ENCODE measurements around the gene TUBGCP2. TPM values are rescaled to one million over a fixed set of nuclear protein-coding genes. Genes with fewer than 3 reads are reported as not detected.

Gene TUBGCP2
- total RNA-seq, 1 experiment from 2014 or later: 35.4 TPM

DNA sequence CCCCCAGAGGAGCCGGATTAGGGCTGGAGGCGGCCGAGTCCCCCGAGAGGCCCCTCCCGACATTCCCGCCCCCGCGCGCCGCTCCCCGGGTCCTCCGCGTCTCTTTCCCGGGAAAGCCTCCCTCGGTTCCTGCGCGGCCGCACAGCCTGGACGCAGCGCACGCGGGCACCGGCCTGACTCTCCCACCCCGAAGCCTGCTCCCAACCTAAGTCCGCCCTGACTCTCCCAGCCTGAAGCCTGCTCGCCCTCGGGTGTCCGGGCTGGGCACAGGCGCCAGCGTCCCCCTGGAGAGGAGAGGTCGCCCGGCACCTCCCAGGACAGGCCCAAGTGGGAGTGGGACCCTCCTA is 71.5 kb downstream of the TUBGCP2 start (continued):
- TF ChIP-seq FOSL1 (IDR thresholded peaks at IDR 0.05; ENCODE audit: low read depth): no peak
- TF ChIP-seq EZH2phosphoT487 (IDR thresholded peaks at IDR 0.05; ENCODE audit: borderline replicate concordance): no peak
- no peak for TF ChIP-seq ZFX (IDR thresholded peaks at IDR 0.05)
- no peak for TF ChIP-seq CEBPB (IDR thresholded peaks at IDR 0.05; ENCODE audit: low read depth)
- TF ChIP-seq, protein P1, sequence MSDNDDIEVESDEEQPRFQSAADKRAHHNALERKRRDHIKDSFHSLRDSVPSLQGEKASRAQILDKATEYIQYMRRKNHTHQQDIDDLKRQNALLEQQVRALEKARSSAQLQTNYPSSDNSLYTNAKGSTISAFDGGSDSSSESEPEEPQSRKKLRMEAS (IDR thresholded peaks at IDR 0.05): no peak

DNA sequence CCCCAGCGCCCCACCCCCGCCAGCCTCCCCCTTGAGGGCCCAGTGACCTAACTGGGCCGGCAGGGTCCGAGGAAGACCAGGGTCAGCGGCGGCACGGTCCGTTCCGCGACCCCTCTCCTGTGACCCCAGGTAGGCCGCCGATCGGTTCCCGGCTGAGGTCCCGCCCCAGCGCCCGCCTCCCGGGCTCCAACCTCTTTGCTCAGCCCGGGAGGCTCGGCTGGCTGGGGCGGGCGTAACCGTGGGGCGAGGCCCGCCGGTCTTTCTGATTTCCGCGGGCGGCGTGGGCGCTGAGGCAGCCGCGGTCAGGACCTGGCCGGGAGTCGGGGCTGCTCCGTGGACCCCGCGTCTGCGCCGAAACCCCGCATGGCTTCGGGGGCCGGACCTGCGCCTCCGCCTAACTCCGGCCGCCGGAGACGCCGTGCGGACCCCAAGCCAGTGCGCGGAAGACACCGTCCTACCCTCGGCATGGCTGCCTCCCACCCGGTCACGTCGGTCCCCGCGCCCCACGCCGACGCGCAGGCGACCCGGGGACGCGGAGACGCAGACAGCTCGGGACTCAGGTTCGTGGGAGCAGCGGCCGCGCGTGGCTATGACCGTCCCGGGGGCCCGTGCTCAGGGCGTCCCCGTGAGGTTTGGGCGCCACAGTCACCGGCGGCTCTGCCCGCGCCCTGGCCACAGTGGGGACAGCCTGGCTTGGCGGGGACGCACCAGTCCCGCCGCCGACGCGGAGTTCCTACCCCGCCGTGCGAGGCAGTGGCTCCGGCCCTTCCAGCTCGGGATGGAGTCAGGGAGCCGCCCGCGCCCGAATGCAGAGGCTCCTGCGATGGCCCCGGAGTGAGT is 72.1 kb downstream of the TUBGCP2 start:
- intact Hi-C loops (cut with micrococcal nuclease): no loop called here
- no peaks in the 10 kb centered on the region for H3K9me3 ChIP-seq (ENCODE audit: control insufficient read depth in 1 of 2, insufficient read depth in 1 of 2, low read depth in 1 of 2, low read length in 2 of 2)
- H3K9ac ChIP-seq (ENCODE audit: low read length): no peak overlapping the region
- H3K79me2 ChIP-seq (ENCODE audit: insufficient read depth, low read length): no peaks in the 10 kb centered on the region
- H2AFZ ChIP-seq (ENCODE audit: low read depth, low read length, poor library complexity, severe bottlenecking): no peak overlapping the region
- CTCF ChIA-PET: no interaction called here
- no peaks in the 10 kb centered on the region for H3K9me2 ChIP-seq (ENCODE audit: insufficient read depth)
- RAD21 ChIA-PET (ENCODE audit: low non-redundant PET in 1 of 2, low total read pairs in 2 of 2, uncharacterized antibody in 2 of 2, unreplicated experiment in 2 of 2): no interaction called here
- no peaks in the 10 kb centered on the region for H3K36me3 ChIP-seq (ENCODE audit: control insufficient read depth in 1 of 2, insufficient read depth in 2 of 2, low read length in 2 of 2)
- POLR2A ChIA-PET: no interaction called here
- no peak overlapping the region for H3K4me3 ChIP-seq (replicated peaks in 1 of 2; ENCODE audit: low read depth in 1 of 2, low read length in 2 of 2)
- H4K20me1 ChIP-seq (ENCODE audit: insufficient read depth): no peaks in the 10 kb centered on the region
- TF ChIP-seq, protein P1 (IDR thresholded peaks at IDR 0.05): no peak
- TF ChIP-seq CEBPB (IDR thresholded peaks at IDR 0.05; ENCODE audit: low read depth) (no peak), EZH2 (IDR thresholded peaks at IDR 0.05) (no peak), RAD21 (IDR thresholded peaks at IDR 0.05; ENCODE audit: low read depth) (no peak), ZNF274 (IDR thresholded peaks at IDR 0.05; ENCODE audit: low read depth, low read length) (no peak), ZFX (IDR thresholded peaks at IDR 0.05) (no peak), TCF7L2 (IDR thresholded peaks at IDR 0.05; ENCODE audit: borderline replicate concordance, extremely low read depth, insufficient read depth, insufficient read length) (no peak), ELF1 (IDR thresholded peaks at IDR 0.05; ENCODE audit: borderline replicate concordance, low read depth) (no peak), EGR1 (IDR thresholded peaks at IDR 0.05; ENCODE audit: low read depth) (no peak), EZH2phosphoT487 (IDR thresholded peaks at IDR 0.05; ENCODE audit: borderline replicate concordance) (no peak), POLR2A (IDR thresholded peaks at IDR 0.05; ENCODE audit: borderline replicate concordance, extremely low read depth, insufficient read depth, insufficient read length) (no peak), SIN3A (IDR thresholded peaks at IDR 0.05; ENCODE audit: low read depth) (no peak), JUND (IDR thresholded peaks at IDR 0.05) (no peak), SP1 (IDR thresholded peaks at IDR 0.05; ENCODE audit: low read depth) (no peak), CBX3 (IDR thresholded peaks at IDR 0.05; ENCODE audit: low read depth) (no peak), FOSL1 (IDR thresholded peaks at IDR 0.05; ENCODE audit: low read depth) (no peak), POLR2AphosphoS5 (IDR thresholded peaks at IDR 0.05; ENCODE audit: low read depth, low read length) (no peak)
- TF ChIP-seq, protein P2, sequence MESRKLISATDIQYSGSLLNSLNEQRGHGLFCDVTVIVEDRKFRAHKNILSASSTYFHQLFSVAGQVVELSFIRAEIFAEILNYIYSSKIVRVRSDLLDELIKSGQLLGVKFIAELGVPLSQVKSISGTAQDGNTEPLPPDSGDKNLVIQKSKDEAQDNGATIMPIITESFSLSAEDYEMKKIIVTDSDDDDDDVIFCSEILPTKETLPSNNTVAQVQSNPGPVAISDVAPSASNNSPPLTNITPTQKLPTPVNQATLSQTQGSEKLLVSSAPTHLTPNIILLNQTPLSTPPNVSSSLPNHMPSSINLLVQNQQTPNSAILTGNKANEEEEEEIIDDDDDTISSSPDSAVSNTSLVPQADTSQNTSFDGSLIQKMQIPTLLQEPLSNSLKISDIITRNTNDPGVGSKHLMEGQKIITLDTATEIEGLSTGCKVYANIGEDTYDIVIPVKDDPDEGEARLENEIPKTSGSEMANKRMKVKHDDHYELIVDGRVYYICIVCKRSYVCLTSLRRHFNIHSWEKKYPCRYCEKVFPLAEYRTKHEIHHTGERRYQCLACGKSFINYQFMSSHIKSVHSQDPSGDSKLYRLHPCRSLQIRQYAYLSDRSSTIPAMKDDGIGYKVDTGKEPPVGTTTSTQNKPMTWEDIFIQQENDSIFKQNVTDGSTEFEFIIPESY (IDR thresholded peaks at IDR 0.05; ENCODE audit: extremely low read depth, insufficient replicate concordance, low read length): no peak
- TF ChIP-seq, protein P3, sequence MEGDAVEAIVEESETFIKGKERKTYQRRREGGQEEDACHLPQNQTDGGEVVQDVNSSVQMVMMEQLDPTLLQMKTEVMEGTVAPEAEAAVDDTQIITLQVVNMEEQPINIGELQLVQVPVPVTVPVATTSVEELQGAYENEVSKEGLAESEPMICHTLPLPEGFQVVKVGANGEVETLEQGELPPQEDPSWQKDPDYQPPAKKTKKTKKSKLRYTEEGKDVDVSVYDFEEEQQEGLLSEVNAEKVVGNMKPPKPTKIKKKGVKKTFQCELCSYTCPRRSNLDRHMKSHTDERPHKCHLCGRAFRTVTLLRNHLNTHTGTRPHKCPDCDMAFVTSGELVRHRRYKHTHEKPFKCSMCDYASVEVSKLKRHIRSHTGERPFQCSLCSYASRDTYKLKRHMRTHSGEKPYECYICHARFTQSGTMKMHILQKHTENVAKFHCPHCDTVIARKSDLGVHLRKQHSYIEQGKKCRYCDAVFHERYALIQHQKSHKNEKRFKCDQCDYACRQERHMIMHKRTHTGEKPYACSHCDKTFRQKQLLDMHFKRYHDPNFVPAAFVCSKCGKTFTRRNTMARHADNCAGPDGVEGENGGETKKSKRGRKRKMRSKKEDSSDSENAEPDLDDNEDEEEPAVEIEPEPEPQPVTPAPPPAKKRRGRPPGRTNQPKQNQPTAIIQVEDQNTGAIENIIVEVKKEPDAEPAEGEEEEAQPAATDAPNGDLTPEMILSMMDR (IDR thresholded peaks at IDR 0.05 in 2 of 3, conservative IDR thresholded peaks at IDR 0.05 in 1 of 3; ENCODE audit: borderline replicate concordance in 1 of 3, insufficient read depth in 1 of 3, low read depth in 2 of 3, low read length in 2 of 3): no peak
- TF ChIP-seq, protein P4, sequence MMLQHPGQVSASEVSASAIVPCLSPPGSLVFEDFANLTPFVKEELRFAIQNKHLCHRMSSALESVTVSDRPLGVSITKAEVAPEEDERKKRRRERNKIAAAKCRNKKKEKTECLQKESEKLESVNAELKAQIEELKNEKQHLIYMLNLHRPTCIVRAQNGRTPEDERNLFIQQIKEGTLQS (IDR thresholded peaks at IDR 0.05): no peak
- H3K27ac ChIP-seq (ENCODE audit: low read depth, low read length): no peak overlapping the region
- ATAC-seq (no peak), DNase-seq (ENCODE audit: low read depth, low spot score) (no peak)
- no TSS peak for BruUV-seq (replicated peaks)
- no peaks in the 10 kb centered on the region for H3K4me1 ChIP-seq (ENCODE audit: control insufficient read depth in 1 of 2, insufficient read depth in 2 of 2, low read length in 2 of 2)
- no peak overlapping the region for H3K4me2 ChIP-seq (ENCODE audit: low read length)
- H3K27me3 ChIP-seq (ENCODE audit: insufficient read depth, low read length): no peaks in the 10 kb centered on the region
